Vagina (tissue), 2 donors: Measurements from ENCODE around the gene RUFY3.

Experiments used
- CTCF ChIP-seq, 3 experiments: fragments of 450-650 bp in 2 of 3; fragments of 200-600 bp in 1 of 3; sonication (generic) in 1 of 3; IDR thresholded peaks; one replicate each; pipeline ENCODE4 v1.5.1; 2017 to 2019; ENCODE audit warnings: antibody characterized with exemption in 3 of 3, mild to moderate bottlenecking in 2 of 3, moderate library complexity in 2 of 3
- POLR2A ChIP-seq, 2 donors: fragments of 450-650 bp; IDR thresholded peaks; one replicate each; pipeline ENCODE4 v1.6.1; 2017; ENCODE audit warnings: antibody characterized with exemption in 2 of 2, mild to moderate bottlenecking in 2 of 2, moderate library complexity in 2 of 2
- POLR2AphosphoS5 ChIP-seq, 2 donors: sonication (generic); formaldehyde crosslinking; IDR thresholded peaks; one replicate each; pipeline ENCODE4 v1.9.0; 2017; ENCODE audit warnings: antibody characterized with exemption in 2 of 2, mild to moderate bottlenecking in 2 of 2, low read depth in 1 of 2; ENCODE audit not compliant: insufficient read depth in 1 of 2

- TF ChIP-seq CTCF (IDR thresholded peaks at IDR 0.05) (no peak), POLR2AphosphoS5 (IDR thresholded peaks at IDR 0.05; ENCODE audit: insufficient read depth in 1 of 2, low read depth in 1 of 2) (no peak), POLR2A (IDR thresholded peaks at IDR 0.05) (no peak)
Measured at GRCh38 chr4:70752236-70752635, 30.5 kb downstream of the RUFY3 start.
